ENCODE results near the gene TBRG4. TPM values are rescaled to one million over a fixed set of nuclear protein-coding genes. Genes with fewer than 3 reads are reported as not detected.

Gene TBRG4
- total and polyA plus RNA-seq, 2 donors (not counting 3 experiments of a cell fraction or from before 2014, with no cell fraction given): 43.7 to 56.7 TPM

DNA sequence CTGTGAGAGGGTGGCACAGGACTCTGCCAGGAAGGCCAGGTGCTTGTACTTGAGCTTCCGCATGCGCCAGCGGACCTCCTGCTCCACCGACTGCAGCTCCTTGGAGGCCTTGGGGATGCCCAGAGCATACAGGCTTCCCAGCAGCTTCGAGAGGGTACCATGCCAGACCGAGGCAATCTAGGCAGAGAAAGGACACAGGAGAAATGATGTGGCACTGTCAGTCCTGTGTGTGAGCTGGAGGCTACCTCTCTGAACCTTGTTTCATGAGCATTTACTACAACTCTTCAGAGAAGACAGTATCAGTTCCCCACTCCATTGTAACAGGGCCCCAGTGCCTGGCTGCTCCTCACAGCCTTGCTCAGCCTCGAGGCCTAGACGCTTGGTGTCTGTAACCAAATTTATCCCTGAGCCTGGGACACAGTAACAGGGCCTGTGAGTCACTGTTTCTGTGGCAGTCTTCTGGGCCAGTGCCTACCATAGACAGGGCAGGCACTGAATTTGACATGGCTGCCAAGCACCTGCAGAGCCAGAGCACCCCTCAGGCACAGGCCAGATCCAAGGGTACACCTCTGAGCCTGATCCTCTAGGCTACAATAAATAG, 5.8 kb downstream of the TBRG4 start:
- H3K27ac ChIP-seq (ENCODE audit: insufficient read depth, low read depth, low read length): no peak overlapping the region
- no TSS peak for BruUV-seq (replicated peaks)
- no peaks in the 10 kb centered on the region for H3K9me3 ChIP-seq (replicated peaks; ENCODE audit: control insufficient read depth, insufficient read depth, low read length)
- ChIA-PET CTCF (interaction anchor here (1.2 to 1.4 kb wide), 2 partner anchors 28 to 132 kb away, joined by 3 to 6 read pairs; no protein-coding TSS in a partner anchor), POLR2A (no interaction called here)
- TF ChIP-seq MYC (IDR thresholded peaks at IDR 0.05; ENCODE audit: low read depth, low read length) (no peak), JUN (IDR thresholded peaks at IDR 0.05; ENCODE audit: borderline replicate concordance, insufficient read depth, insufficient read length, low read depth) (no peak), GATA2 (IDR thresholded peaks at IDR 0.05; ENCODE audit: insufficient read depth, insufficient read length, low read depth, low read length) (no peak), POLR2A (IDR thresholded peaks at IDR 0.05; ENCODE audit: low read depth, low read length) (no peak)
- TF ChIP-seq, protein P1, sequence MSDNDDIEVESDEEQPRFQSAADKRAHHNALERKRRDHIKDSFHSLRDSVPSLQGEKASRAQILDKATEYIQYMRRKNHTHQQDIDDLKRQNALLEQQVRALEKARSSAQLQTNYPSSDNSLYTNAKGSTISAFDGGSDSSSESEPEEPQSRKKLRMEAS (IDR thresholded peaks at IDR 0.05; ENCODE audit: insufficient read depth, insufficient read length): no peak
- FAIRE-seq (no peak), DNase-seq (ENCODE audit: low read depth, low spot score) (no peak)
- H4K20me1 ChIP-seq (replicated peaks; ENCODE audit: control insufficient read depth, extremely low read depth, insufficient read depth, low read length): no peaks in the 10 kb centered on the region
- H3K9me1 ChIP-seq (replicated peaks; ENCODE audit: control insufficient read depth, extremely low read depth, insufficient read depth, low read length): no peaks in the 10 kb centered on the region
- no peak overlapping the region for H2AFZ ChIP-seq (ENCODE audit: low read depth, low read length)
- H3K4me2 ChIP-seq (ENCODE audit: insufficient read depth, low read length): no peak overlapping the region
- no peak overlapping the region for H3K4me3 ChIP-seq (replicated peaks in 1 of 3; ENCODE audit: insufficient read depth in 1 of 3, low read depth in 1 of 3, low read length in 3 of 3)
- H3K4me1 ChIP-seq (ENCODE audit: control insufficient read depth, extremely low read depth, insufficient read depth, low read length): peaks cover 7% of the 10 kb centered on the region
- intact Hi-C loops (cut with micrococcal nuclease): no loop called here
- peaks cover 17 to 66% of the 10 kb centered on the region in 2 experiments for H3K36me3 ChIP-seq (ENCODE audit: control insufficient read depth in 2 of 2, extremely low read depth in 1 of 2, insufficient read depth in 2 of 2, low read length in 2 of 2)
- H3K79me2 ChIP-seq (ENCODE audit: control insufficient read depth, insufficient read depth, low read length): peaks cover 35% of the 10 kb centered on the region
- no peaks in the 10 kb centered on the region for H3K27me3 ChIP-seq (ENCODE audit: control insufficient read depth in 2 of 2, insufficient read depth in 2 of 2, low read length in 2 of 2)
- H3K9ac ChIP-seq (replicated peaks; ENCODE audit: extremely low read depth, insufficient read depth, low read length): no peak overlapping the region
- dilution Hi-C loops (cut with MboI; ENCODE audit: extremely low pct_ligation_motif_present, low sequenced_read_pairs): no loop called here

DNA sequence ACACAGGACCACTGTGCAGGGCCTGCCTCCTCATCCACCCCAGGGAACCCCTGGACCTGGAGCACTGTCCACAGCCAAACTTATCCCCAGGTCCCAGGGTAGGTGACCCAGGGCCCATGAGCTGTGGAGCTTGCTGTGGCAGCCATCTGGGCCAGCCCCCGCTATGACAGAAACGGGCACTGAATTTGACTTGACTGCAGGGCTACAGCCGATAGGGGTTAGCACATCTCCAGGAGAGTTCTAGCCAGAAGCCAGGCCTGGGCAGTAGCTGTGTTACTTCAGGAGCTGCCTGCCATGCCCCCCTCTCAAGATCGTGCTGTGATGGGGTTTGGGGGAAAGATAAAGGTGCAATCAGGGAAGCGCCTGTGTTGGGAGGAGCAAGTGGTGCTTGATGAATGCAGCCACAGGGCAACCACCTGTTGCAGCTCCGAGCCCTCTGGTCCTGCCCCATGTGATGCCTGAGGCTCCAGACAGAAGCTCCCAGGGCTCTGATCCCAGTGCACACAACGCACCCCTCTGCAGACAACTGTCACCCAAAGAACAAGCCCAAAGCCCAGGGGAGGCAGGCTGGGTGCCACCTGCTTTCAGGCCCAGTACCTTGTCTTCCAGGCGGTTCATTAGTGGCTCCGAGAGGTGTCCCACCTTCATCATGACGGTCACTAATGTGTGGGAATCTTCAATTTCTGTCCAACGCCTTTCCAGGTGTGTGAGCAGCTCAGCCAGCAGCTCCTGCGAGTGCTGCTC, 6.5 kb downstream of the TBRG4 start:
- BruUV-seq (replicated peaks): no TSS peak
- H3K27me3 ChIP-seq (ENCODE audit: control insufficient read depth in 2 of 2, insufficient read depth in 2 of 2, low read length in 2 of 2): no peaks in the 10 kb centered on the region
- DNase-seq (ENCODE audit: low read depth, low spot score) (no peak), FAIRE-seq (no peak)
- H3K36me3 ChIP-seq (ENCODE audit: control insufficient read depth in 2 of 2, extremely low read depth in 1 of 2, insufficient read depth in 2 of 2, low read length in 2 of 2): peaks cover 17 to 73% of the 10 kb centered on the region in 2 experiments
- CTCF ChIA-PET: interaction anchor here (1.2 to 1.4 kb wide), 2 partner anchors 28 to 132 kb away, joined by 3 to 6 read pairs; no protein-coding TSS in a partner anchor
- H3K79me2 ChIP-seq (ENCODE audit: control insufficient read depth, insufficient read depth, low read length): peaks cover 29% of the 10 kb centered on the region
- H3K27ac ChIP-seq (ENCODE audit: insufficient read depth, low read depth, low read length): no peak overlapping the region
- TF ChIP-seq, protein P1 (IDR thresholded peaks at IDR 0.05; ENCODE audit: insufficient read depth, insufficient read length): no peak
- TF ChIP-seq, protein P2, sequence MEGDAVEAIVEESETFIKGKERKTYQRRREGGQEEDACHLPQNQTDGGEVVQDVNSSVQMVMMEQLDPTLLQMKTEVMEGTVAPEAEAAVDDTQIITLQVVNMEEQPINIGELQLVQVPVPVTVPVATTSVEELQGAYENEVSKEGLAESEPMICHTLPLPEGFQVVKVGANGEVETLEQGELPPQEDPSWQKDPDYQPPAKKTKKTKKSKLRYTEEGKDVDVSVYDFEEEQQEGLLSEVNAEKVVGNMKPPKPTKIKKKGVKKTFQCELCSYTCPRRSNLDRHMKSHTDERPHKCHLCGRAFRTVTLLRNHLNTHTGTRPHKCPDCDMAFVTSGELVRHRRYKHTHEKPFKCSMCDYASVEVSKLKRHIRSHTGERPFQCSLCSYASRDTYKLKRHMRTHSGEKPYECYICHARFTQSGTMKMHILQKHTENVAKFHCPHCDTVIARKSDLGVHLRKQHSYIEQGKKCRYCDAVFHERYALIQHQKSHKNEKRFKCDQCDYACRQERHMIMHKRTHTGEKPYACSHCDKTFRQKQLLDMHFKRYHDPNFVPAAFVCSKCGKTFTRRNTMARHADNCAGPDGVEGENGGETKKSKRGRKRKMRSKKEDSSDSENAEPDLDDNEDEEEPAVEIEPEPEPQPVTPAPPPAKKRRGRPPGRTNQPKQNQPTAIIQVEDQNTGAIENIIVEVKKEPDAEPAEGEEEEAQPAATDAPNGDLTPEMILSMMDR (IDR thresholded peaks at IDR 0.05; ENCODE audit: extremely low read depth in 1 of 2, insufficient read depth in 1 of 2, low read depth in 1 of 2, low read length in 2 of 2): no peak
- TF ChIP-seq POLR2A (IDR thresholded peaks at IDR 0.05; ENCODE audit: low read depth, low read length) (no peak), POLR2AphosphoS5 (IDR thresholded peaks at IDR 0.05; ENCODE audit: insufficient read depth, low read depth, low read length) (no peak), GATA2 (IDR thresholded peaks at IDR 0.05; ENCODE audit: insufficient read depth, insufficient read length, low read depth, low read length) (no peak), JUN (IDR thresholded peaks at IDR 0.05; ENCODE audit: borderline replicate concordance, insufficient read depth, insufficient read length, low read depth) (no peak), EZH2 (IDR thresholded peaks at IDR 0.05; ENCODE audit: borderline replicate concordance, low read depth, low read length, severe bottlenecking) (no peak), MYC (IDR thresholded peaks at IDR 0.05; ENCODE audit: low read depth, low read length) (no peak), FOS (IDR thresholded peaks at IDR 0.05; ENCODE audit: borderline replicate concordance, insufficient read depth, low read length) (no peak)
- no peaks in the 10 kb centered on the region for H4K20me1 ChIP-seq (replicated peaks; ENCODE audit: control insufficient read depth, extremely low read depth, insufficient read depth, low read length)
- intact Hi-C loops (cut with micrococcal nuclease): no loop called here
- no peaks in the 10 kb centered on the region for H3K9me1 ChIP-seq (replicated peaks; ENCODE audit: control insufficient read depth, extremely low read depth, insufficient read depth, low read length)
- H3K4me3 ChIP-seq (replicated peaks in 1 of 3; ENCODE audit: insufficient read depth in 1 of 3, low read depth in 1 of 3, low read length in 3 of 3): no peak overlapping the region
- POLR2A ChIA-PET: interaction anchor here (0.6 kb wide), 1 partner anchor 741 kb away, joined by 5 read pairs; no protein-coding TSS in a partner anchor
- H3K9ac ChIP-seq (replicated peaks; ENCODE audit: extremely low read depth, insufficient read depth, low read length): no peak overlapping the region
- no peak overlapping the region for H3K4me2 ChIP-seq (ENCODE audit: insufficient read depth, low read length)
- H3K4me1 ChIP-seq (ENCODE audit: control insufficient read depth, extremely low read depth, insufficient read depth, low read length): peaks cover 4% of the 10 kb centered on the region
- H2AFZ ChIP-seq (ENCODE audit: low read depth, low read length): no peak overlapping the region
- H3K9me3 ChIP-seq (replicated peaks; ENCODE audit: control insufficient read depth, insufficient read depth, low read length): no peaks in the 10 kb centered on the region
- dilution Hi-C loops (cut with MboI; ENCODE audit: extremely low pct_ligation_motif_present, low sequenced_read_pairs): no loop called here
